ENCODE measurements around the gene LMO3. TPM values are rescaled to one million over a fixed set of nuclear protein-coding genes. Genes with fewer than 3 reads are reported as not detected.

LMO3 gene
- total and polyA plus RNA-seq, 2 experiments from 2014 or later = 7.9 to 15.1 TPM

- H3K27me3 Mint-ChIP-seq (ENCODE audit: insufficient read depth, low read depth, poor library complexity) = no peaks in the 10 kb centered on the region
- H3K9me3 Mint-ChIP-seq = no peaks in the 10 kb centered on the region; the same call in 2 of the 3 replicates
- H3K4me1 Mint-ChIP-seq = peaks cover 11% of the 10 kb centered on the region; the same call in 2 of the 3 replicates
- H3K27ac Mint-ChIP-seq = no peak overlapping the region
- H3K4me2 ChIP-seq = no peak overlapping the region
- TF ChIP-seq ZNF114 (CRISPR knock-in tag; IDR thresholded peaks at IDR 0.05) = no peak
- no peak for TF ChIP-seq EZH2 (IDR thresholded peaks at IDR 0.05; ENCODE audit: low read depth, unreplicated experiment)
- no peak for TF ChIP-seq STAT1 (IDR thresholded peaks at IDR 0.05; ENCODE audit: unreplicated experiment)
- TF ChIP-seq ZNF331 (CRISPR knock-in tag; IDR thresholded peaks at IDR 0.05; ENCODE audit: low read depth) = no peak
- TF ChIP-seq CTCF (conservative IDR thresholded peaks at IDR 0.05; ENCODE audit: low read depth in 2 of 2) = no peak
- no peak for TF ChIP-seq EZH2phosphoT487 (IDR thresholded peaks at IDR 0.05; ENCODE audit: unreplicated experiment)
- TF ChIP-seq REST (IDR thresholded peaks at IDR 0.05; ENCODE audit: unreplicated experiment) = no peak
- TF ChIP-seq JUNB (IDR thresholded peaks at IDR 0.05; ENCODE audit: unreplicated experiment) = no peak
- no peak for TF ChIP-seq CREB1 (CRISPR knock-in tag; IDR thresholded peaks at IDR 0.05; ENCODE audit: low read depth)
- no peak for TF ChIP-seq ETS1 (IDR thresholded peaks at IDR 0.05)
- TF ChIP-seq POLR2AphosphoS5 (IDR thresholded peaks at IDR 0.05; ENCODE audit: low read depth) = no peak
- no peak for TF ChIP-seq NANOG (IDR thresholded peaks at IDR 0.05; ENCODE audit: borderline replicate concordance)
- TF ChIP-seq ZNF462 (CRISPR knock-in tag; IDR thresholded peaks at IDR 0.05) = no peak
- no peak overlapping the region for H3K27ac ChIP-seq (ENCODE audit: low read depth)
- peaks cover 3% of the 10 kb centered on the region; the same call in 1 of the 3 replicates for H3K36me3 Mint-ChIP-seq (ENCODE audit: low read depth)
- no peak overlapping the region for H3K4me3 ChIP-seq
- H2AFZ ChIP-seq = no peak overlapping the region
- no peaks in the 10 kb centered on the region for H3F3A ChIP-seq (replicated peaks; ENCODE audit: low read depth)
- ATAC-seq (no peak), DNase-seq (ENCODE audit: low spot score) (no peak)
- no peaks in the 10 kb centered on the region for H3K36me3 ChIP-seq (ENCODE audit: insufficient read depth)
- H3K9me2 ChIP-seq (ENCODE audit: insufficient read depth) = no peaks in the 10 kb centered on the region
- H3K27me3 ChIP-seq (ENCODE audit: insufficient read depth) = no peaks in the 10 kb centered on the region
- H3K79me2 ChIP-seq (replicated peaks; ENCODE audit: insufficient read depth) = no peaks in the 10 kb centered on the region
- H3K4me3 Mint-ChIP-seq = no peak overlapping the region
- peaks cover 10% of the 10 kb centered on the region for H3K4me1 ChIP-seq (ENCODE audit: insufficient read depth)
- no peaks in the 10 kb centered on the region for H4K20me1 ChIP-seq (replicated peaks; ENCODE audit: insufficient read depth)
These were observed 42.5 kb downstream of the LMO3 start for GRCh38 chr12:16563504-16563903.
